HG02623 (cell line): ENCODE results near the gene FGD3.

Experiments
- ATAC-seq: cut with Tn5 transposase; IDR thresholded peaks from one replicate; pipeline ENCODE4 v1.9.1; 2021; ENCODE audit warnings: moderate library complexity; ENCODE audit not compliant: unreplicated experiment

The FGD3 gene

DNA sequence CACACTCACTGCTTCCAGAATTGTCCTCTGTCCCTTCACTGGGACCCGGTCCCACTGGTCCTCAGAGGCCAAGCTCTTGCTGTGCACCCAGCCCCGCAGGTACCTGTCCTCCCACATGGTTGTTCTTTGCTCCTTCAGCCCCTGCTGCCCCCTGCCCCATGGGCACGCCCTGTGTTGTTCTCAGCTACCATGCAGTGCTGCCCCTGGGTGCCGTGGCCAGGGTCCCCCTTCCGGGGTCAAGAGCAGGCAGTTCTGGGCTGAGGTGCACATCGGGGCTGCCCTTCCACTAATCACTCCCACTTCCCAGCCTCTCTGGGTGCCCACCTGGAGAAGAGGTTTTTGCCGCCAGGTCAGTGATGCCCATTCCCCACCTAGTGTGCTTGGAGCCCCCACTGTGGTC, 79.3 kb downstream of the FGD3 start:
- ATAC-seq = no peak

GRCh38 chr9:93027750-93028149, 80.4 kb downstream of the FGD3 start:
- ATAC-seq = no peak

- ATAC-seq = no peak
These were observed 81.2 kb downstream of the FGD3 start for GRCh38 chr9:93028448-93029006.

DNA sequence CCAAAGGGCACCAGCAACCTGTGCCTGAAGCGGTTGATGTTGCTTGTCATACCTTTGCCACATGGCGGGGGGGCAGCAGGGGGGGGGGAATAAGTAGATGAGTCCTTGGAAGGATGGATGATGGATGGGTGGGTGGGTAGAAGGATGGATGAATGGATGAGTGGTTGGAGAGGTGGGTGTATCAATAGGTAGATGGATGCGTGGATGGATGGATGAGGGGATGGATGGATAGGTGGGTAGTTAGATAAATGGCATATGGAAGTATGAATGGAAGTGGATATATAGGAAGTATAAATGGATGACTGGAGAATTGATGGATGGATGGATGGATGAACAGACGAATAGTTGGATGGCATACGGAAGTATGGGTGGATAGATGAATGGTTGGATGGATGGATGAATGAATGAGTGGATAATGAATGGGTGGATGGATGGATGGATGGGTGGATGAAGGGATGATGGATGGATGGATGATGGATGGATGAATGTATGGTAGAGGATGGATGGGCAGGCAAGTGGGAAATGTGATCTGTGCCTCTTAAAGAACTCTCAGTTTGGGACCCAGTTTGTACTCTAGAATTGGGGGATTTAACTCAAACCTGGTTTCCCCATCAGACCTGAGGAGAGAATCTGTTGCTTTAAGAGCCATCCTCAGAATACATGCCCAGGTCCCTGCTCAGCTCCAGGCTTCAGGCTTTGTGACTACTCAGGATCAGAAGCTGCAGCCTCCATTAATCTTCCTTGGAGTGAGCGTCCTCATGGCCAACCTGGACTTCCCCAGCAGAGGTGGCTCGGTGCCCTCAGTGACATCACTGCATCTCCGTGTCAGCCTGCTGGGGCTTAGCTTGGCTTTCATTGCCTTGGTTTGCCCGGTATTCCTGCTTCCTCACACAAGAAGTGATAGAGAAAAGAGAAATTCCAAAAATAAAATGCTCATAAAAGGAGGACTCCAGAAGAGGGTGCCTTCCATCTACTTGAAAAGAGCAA, 83.6 kb downstream of the FGD3 start:
- ATAC-seq = no peak

DNA sequence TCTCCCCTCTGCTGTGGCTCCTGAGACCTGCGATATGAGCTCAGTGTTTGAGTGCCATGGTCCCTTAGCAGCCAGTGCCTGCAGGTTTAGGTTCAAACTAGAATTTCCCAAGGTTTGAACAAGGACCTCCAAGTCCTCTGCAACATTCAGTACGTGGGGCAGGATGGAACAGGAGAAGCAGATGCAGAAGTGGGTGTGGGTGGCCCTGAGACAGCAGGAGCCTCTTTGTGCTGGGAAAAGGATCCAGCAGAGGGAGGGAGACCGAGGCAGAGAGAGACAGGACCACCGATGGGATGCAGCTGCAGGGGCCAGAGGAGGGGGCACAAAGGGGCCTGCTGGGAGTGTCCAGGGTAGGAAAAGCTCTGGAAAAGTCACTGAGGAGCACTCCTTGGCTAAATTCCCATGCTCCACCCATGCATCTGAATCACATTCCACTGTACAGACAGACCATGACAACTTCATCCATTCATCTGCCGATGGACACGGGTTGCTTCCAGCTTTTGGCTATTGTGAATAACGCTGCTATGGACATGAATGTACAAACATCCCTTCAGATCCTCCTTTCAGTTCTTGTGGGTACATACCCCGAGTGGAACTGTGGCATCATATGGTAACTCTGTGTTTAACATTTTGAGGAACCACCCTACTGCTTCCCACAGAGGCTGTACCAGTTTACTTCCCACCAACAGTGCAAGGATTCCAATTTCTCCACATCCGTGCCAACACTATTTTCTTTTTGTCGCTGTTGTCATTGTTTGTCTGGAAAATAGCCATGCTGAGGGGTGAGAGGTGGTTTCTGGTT, 84.5 kb downstream of the FGD3 start:
- ATAC-seq = no peak

DNA sequence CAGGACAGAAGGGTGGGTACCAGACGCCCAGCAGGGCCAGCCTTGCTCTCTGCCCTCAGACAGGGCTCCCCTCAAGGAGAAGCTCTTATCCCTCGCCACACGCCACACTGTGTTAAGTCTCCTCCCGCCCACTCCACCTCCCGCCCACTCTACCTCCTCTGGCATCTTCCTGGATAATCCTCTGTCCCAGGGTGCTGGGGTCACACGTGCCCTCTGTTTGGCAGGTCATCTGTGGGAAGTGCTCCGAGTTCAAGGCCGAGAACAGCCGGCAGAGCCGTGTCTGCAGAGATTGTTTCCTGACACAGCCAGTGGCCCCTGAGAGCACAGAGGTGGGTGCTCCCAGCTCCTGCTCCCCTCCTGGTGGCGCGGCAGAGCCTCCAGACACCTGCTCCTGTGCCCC, 85.2 kb downstream of the FGD3 start:
- no peak for ATAC-seq

DNA sequence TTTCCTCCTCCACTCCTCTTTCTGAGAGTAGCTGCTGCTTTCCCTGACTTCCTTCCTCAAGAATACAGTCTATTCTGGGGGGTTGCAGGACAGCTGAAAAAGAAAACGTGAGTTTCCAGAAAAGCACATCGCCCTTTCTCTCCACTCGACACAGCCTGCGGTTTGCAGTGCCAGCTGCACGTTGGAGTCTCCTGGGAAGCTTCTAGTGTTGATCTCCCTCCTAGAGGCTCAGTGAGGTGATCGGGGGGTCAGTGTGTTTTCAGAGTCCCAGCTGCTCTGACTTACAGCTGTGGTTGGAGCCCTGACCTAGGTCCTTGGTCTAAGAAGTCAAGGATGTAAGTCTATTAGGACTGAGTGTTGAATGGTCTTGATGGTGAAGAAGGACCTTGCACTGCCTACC, 86.2 kb downstream of the FGD3 start:
- ATAC-seq = no peak

GRCh38 chr9:93035106-93035660, 87.9 kb downstream of the FGD3 start:
- ATAC-seq = no peak

- ATAC-seq = no peak
These were observed 88.6 kb downstream of the FGD3 start for GRCh38 chr9:93035821-93036351.

DNA sequence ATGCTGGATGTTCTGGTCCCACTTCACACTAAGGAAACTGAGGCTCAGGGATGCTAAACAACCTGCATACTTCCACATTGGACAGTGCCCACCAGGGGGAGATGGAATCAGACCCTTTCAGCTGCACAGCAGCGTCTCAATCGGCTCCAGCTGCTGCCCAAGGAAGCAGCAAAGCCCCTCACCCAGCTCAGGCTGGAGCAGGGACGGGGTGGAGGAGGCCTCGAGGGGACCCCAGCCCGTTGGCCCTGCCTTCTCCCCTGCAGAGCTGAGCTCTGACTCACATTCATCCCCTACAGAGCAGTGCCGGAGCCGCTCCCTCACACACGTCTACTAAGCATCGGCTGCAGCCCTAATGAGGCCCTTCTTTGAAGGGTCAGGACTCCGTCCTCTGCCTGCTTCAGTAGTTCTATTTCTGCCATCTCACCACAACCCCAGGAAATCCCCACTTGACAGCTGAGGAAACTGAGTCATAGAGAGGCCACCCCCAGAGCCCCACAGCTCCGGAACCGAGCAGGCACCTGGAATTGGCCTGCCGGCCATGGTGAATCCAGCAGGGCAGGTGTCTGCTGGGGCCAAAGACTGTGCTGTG, 89.7 kb downstream of the FGD3 start:
- no peak for ATAC-seq

DNA sequence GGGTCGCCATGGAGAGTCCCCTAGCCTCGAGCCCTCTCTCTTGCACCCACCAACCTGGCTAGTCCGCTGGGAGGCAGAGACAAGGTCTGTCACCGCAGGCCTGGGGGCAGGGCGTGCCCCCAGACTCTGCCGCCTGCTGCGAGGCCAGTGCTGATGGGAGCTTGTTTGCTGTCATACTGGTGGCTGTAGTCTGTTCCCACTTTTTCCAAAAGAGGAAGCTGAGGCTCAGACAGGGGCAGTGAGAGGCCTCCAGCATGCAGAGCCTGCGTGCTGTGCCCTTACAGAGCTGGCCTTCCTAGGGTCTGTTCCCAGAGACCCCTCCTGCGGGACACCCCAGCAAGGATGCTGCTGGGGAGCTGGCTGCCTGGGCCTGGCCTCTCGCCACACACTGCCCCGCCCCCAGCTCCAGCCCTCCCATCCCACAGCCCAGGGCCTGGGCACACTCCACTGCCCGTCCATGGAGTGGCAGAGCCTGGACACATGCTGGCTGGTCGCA, 90.2 kb downstream of the FGD3 start:
- ATAC-seq = no peak

GRCh38 chr9:93038918-93039317, 91.6 kb downstream of the FGD3 start:
- ATAC-seq = no peak

DNA sequence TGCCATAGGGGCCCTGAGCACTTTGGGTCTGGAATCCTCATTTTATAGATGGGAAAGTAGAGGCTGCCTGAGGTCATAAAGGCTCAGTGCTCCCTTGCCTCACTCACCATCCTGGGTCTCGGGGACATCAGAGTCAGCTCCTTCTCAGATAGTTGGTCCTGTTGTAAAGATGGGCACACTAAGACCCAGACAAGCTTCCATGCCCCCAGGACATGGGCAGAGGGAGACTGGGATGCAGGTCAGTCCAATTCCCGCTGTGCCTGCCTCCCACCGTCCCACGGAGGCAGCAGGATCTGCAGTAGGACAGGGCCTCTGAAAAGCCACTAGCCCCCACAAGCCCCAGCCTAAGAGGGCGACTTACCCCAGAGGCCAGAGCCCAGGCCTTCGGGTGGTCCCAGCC, 92.1 kb downstream of the FGD3 start:
- ATAC-seq = no peak

DNA sequence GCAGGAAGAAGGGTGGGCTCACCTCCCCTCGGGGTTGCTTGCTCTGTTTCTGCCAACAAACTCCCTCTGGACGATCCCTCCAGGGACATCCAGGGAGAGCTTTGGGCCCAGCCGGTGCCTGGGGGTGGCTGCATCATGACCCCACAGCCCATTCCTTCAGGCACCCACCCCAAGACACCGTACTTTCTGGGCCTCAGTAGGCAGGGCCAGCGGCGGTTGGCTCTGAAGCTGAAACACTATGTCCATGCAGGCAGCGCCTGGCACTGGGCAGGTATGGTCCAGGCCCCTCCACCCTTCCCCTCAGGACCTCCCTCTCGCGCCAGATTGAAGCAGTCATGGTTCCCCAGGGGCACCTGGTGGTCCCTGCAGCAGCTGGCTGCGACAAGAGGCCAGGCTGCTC, 92.7 kb downstream of the FGD3 start:
- no peak for ATAC-seq

- no peak for ATAC-seq
These were observed 93.1 kb downstream of the FGD3 start for GRCh38 chr9:93040409-93040808.

DNA sequence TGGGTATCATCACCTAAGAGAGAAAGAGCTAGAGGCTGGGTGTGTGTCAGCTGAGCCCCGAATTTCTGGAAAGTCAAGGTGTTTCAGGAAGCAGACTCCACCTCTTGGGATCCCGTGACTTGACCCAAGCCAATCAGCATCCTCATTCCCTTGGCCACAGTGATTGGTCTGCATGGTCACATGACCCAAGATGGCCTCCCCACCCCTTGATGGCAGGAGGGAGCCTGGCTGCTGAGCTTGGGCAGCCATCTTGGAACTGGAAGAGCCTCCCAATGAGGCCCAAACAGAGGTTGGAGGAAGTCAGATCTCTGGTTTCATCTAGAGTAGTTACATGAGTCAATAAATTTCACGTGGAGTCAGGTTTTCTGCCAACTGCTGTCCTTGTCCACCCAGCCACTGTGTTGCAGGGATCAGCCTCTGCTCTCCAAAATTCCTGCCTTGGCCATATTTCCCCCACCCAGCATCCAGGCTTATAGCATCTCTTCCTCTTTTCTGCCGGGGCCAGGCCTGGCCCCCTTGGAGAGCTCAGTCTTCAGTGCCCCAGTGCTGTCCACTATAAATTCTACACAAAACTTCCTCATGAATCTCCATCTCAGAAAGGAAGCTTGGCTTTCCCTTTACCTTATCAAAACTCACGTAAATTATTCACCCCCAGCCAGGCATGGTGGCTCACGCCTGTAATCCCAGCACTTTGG, 93.9 kb downstream of the FGD3 start:
- no peak for ATAC-seq

GRCh38 chr9:93043122-93043521, 95.8 kb downstream of the FGD3 start:
- no peak for ATAC-seq

- no peak for ATAC-seq
These were observed 98.2 kb downstream of the FGD3 start for GRCh38 chr9:93045521-93045920.

DNA sequence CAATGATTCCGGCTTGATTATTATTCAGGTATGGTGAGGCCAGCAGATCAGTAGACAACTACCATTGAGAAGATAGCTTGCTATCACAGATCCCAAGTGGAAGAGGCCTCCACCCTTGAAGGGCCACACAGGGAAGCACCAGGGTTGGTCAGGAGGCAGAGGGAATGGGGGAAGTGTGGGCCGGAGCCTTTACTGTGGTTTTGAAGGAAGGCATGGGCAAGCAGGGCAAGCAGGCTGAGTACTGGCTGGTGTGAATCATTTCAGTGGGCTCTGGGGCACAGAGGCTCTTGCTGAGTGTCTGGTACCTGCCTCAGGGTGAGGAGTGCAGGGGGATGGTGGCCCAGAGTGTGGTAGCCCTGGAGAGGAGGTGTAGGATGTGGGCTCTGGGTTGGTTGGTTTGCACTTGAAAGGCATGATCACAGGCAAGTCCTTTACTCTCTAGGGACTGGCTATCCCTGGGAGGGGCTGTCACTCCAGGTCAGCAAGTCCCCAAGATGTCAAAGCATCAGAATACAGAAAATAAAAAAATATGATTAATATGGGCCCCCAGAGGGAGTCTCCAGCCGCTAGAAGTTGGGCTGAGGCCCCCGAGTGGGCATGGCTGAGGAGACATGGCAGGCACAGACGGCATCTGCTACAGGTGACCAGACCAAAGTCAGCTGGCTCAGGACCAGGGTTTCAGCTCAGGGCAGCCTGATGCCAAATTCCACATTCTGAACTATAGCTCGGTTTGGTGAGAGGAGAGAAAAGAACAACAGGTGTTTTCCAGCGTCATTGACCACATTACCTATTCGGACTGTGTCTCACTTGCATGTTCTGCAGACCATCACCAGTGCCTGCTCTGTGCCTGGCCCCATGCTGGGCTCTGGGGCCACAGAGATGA, 101.5 kb downstream of the FGD3 start:
- no peak for ATAC-seq
